Measurements from ENCODE around the gene WNT5B. TPM values are rescaled to one million over a fixed set of nuclear protein-coding genes. Genes with fewer than 3 reads are reported as not detected.

The WNT5B gene
- total and polyA plus RNA-seq, 4 donors = 0.59 to 2.4 (median 0.97) TPM

DNA sequence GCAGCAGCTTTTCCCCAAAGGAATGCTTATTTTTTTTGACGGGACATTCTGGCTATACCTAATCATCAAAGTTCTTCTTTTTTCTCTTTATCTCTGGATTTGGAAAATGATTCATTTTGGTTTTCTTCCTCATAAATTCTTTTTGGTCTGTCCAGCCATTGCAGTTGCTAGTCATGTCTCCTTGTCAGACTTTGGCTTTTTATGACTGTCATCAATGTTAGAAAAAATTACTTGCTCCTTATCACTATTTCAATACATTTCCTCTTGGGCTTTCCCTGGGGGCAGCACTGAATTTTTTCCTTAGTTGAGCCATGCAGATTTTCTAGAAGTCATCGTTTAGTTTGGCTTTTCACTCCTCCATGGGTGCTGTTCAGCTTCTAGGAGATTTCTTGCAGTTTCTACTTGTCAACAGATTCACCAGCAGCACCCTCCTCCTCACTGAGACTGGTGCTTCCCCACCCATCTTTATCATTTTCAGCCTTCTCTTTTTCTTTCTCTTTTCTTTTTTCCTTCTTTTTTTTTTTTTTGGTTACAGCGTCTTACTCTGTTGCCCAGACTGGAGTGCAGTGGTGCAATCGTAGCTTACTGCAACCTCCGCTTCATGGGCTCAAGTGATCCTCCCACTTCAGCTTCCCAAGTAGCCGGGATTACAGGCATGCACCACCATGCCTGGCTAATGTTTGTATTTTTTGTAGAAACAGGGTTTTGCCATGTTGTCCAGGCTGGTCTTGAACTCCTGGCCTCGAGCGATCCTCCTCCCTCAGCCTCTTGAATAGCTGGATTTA is 67.0 kb downstream of the WNT5B start:
- 74% methylated on average over 8 of the region's 8 CpGs for WGBS
- Histone ChIP-seq H3K9ac (ENCODE audit: low read depth in 1 of 2, low read length in 2 of 2) (no peak overlapping the region), H3K4me1 (ENCODE audit: control insufficient read depth in 4 of 4, insufficient read depth in 4 of 4, low read length in 3 of 4) (peaks cover 1 to 39% (median 25%) of the 10 kb centered on the region in 4 donors), H3K4me3 (ENCODE audit: low read depth in 1 of 3, low read length in 3 of 3) (no peak overlapping the region), H3K9me3 (ENCODE audit: control insufficient read depth in 4 of 4, low read length in 3 of 4) (no peaks in the 10 kb centered on the region), H3K36me3 (ENCODE audit: control insufficient read depth in 4 of 4, insufficient read depth in 3 of 4, low read depth in 1 of 4, low read length in 3 of 4) (peaks cover 0 to 2% (median 0%) of the 10 kb centered on the region in 4 donors), H3K27ac (ENCODE audit: low read depth in 1 of 2, low read length in 2 of 2) (peak overlapping the region in 1 of 2 donors; percentile 32), H3K27me3 (ENCODE audit: control insufficient read depth in 4 of 4, insufficient read depth in 4 of 4, low read length in 3 of 4) (no peaks in the 10 kb centered on the region)
- no peak for TF ChIP-seq FOXA2 (IDR thresholded peaks at IDR 0.05)
- no peak for TF ChIP-seq FOXA1 (IDR thresholded peaks at IDR 0.05)
- TF ChIP-seq, protein P1, sequence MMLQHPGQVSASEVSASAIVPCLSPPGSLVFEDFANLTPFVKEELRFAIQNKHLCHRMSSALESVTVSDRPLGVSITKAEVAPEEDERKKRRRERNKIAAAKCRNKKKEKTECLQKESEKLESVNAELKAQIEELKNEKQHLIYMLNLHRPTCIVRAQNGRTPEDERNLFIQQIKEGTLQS (IDR thresholded peaks at IDR 0.05) = no peak
- TF ChIP-seq, protein P2, sequence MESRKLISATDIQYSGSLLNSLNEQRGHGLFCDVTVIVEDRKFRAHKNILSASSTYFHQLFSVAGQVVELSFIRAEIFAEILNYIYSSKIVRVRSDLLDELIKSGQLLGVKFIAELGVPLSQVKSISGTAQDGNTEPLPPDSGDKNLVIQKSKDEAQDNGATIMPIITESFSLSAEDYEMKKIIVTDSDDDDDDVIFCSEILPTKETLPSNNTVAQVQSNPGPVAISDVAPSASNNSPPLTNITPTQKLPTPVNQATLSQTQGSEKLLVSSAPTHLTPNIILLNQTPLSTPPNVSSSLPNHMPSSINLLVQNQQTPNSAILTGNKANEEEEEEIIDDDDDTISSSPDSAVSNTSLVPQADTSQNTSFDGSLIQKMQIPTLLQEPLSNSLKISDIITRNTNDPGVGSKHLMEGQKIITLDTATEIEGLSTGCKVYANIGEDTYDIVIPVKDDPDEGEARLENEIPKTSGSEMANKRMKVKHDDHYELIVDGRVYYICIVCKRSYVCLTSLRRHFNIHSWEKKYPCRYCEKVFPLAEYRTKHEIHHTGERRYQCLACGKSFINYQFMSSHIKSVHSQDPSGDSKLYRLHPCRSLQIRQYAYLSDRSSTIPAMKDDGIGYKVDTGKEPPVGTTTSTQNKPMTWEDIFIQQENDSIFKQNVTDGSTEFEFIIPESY (IDR thresholded peaks at IDR 0.05) = no peak
- TF ChIP-seq JUND (IDR thresholded peaks at IDR 0.05) = no peak
- TF ChIP-seq SP1 (IDR thresholded peaks at IDR 0.05) = no peak
- TF ChIP-seq YY1 (IDR thresholded peaks at IDR 0.05) = no peak
- TF ChIP-seq, protein P3, sequence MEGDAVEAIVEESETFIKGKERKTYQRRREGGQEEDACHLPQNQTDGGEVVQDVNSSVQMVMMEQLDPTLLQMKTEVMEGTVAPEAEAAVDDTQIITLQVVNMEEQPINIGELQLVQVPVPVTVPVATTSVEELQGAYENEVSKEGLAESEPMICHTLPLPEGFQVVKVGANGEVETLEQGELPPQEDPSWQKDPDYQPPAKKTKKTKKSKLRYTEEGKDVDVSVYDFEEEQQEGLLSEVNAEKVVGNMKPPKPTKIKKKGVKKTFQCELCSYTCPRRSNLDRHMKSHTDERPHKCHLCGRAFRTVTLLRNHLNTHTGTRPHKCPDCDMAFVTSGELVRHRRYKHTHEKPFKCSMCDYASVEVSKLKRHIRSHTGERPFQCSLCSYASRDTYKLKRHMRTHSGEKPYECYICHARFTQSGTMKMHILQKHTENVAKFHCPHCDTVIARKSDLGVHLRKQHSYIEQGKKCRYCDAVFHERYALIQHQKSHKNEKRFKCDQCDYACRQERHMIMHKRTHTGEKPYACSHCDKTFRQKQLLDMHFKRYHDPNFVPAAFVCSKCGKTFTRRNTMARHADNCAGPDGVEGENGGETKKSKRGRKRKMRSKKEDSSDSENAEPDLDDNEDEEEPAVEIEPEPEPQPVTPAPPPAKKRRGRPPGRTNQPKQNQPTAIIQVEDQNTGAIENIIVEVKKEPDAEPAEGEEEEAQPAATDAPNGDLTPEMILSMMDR (IDR thresholded peaks at IDR 0.05; ENCODE audit: low read depth, low read length, missing input control) = no peak
- TF ChIP-seq, protein P4, sequence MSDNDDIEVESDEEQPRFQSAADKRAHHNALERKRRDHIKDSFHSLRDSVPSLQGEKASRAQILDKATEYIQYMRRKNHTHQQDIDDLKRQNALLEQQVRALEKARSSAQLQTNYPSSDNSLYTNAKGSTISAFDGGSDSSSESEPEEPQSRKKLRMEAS (IDR thresholded peaks at IDR 0.05) = no peak
- DNase-seq (ENCODE audit: low spot score) = no peak

DNA sequence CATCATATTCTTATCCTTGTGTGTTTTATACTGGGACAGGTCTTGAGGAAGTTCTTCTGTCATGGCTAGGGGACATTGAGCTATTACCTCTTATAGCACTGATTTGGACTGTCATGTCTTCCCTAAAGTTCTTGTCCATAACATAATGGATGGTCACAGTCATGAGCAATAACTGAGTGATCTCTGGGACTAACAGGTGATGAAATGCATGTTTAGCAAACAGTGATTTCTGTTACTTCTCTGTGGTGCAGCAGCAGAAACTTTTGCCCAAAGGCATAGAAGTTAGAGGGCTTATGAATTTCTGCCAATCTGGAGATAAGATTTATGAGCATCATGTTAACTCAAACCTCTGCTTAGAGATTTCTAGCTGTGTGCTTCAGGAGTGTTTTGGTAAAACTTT is 67.8 kb downstream of the WNT5B start:
- Histone ChIP-seq H3K27ac (ENCODE audit: low read depth in 1 of 2, low read length in 2 of 2) (peak overlapping the region in 1 of 2 donors; percentile 32), H3K4me1 (ENCODE audit: control insufficient read depth in 4 of 4, insufficient read depth in 4 of 4, low read length in 3 of 4) (peaks cover 1 to 39% (median 25%) of the 10 kb centered on the region in 4 donors), H3K27me3 (ENCODE audit: control insufficient read depth in 4 of 4, insufficient read depth in 4 of 4, low read length in 3 of 4) (no peaks in the 10 kb centered on the region), H3K4me3 (ENCODE audit: low read depth in 1 of 3, low read length in 3 of 3) (no peak overlapping the region), H3K36me3 (ENCODE audit: control insufficient read depth in 4 of 4, insufficient read depth in 3 of 4, low read depth in 1 of 4, low read length in 3 of 4) (peaks cover 0 to 2% (median 0%) of the 10 kb centered on the region in 4 donors), H3K9me3 (ENCODE audit: control insufficient read depth in 4 of 4, low read length in 3 of 4) (no peaks in the 10 kb centered on the region), H3K9ac (ENCODE audit: low read depth in 1 of 2, low read length in 2 of 2) (no peak overlapping the region)
- no peak for DNase-seq (ENCODE audit: low spot score)
- TF ChIP-seq HNF4A (conservative IDR thresholded peaks at IDR 0.05) = no peak
- TF ChIP-seq, protein P3 (IDR thresholded peaks at IDR 0.05; ENCODE audit: low read depth, low read length, missing input control) = no peak

Small RNAs within 50 kb of the gene (small RNA-seq; reads per million reads assigned to genes)
- gene MIR3649 = not detected

Other genes starting within 250 kb of the WNT5B start
- 1 to 10 TPM; 5.1 to 7.5 TPM for gene FBXL14, start 34.6 kb upstream of the WNT5B start, total RNA-seq
- gene FBXL14, start 34.6 kb upstream of the WNT5B start, polyA plus RNA-seq = 1 to 10 TPM in 1 of 2 donors, under 1 TPM in 1; 0.67 to 4.8 TPM
- gene ADIPOR2, start 61.8 kb downstream of the WNT5B start, total RNA-seq = 10 to 100 TPM; 42.5 to 68.3 TPM
- gene ADIPOR2, start 61.8 kb downstream of the WNT5B start, polyA plus RNA-seq = 10 to 100 TPM; 26.6 to 40.8 TPM
- not detected for gene LRTM2, start 191.3 kb downstream of the WNT5B start, total RNA-seq
- not detected for gene LRTM2, start 191.3 kb downstream of the WNT5B start, polyA plus RNA-seq